Neutrophil (primary cell): Measurements from ENCODE around the gene ITPRIPL2.
A peak's percentile ranks its signal among the peaks of the same experiment; 100 is the strongest.

Source experiments
- H3K27ac ChIP-seq: fragments of 200-600 bp; sonication (generic); 2 replicates; pipeline ENCODE4 v1.5.1; 2016; ENCODE audit warnings: mild to moderate bottlenecking, moderate library complexity
- H3K27me3 ChIP-seq: fragments of 200-600 bp; sonication (generic); 2 replicates; pipeline ENCODE4 v1.6.0; 2016; ENCODE audit warnings: mild to moderate bottlenecking
- H3K36me3 ChIP-seq: fragments of 200-600 bp; sonication (generic); 2 replicates; pipeline ENCODE4 v1.5.1; 2017
- H3K4me1 ChIP-seq, 2 experiments: fragments of 200-600 bp in 1 of 2; sonication (generic) in 1 of 2; 1 replicate in 1 of 2; 2 replicates in 1 of 2; pipeline versions ENCODE4 v1.5.1 to v1.6.1; 2013 to 2016; ENCODE audit warnings: low read depth in 1 of 2, low read length in 1 of 2, mild to moderate bottlenecking in 1 of 2, moderate library complexity in 1 of 2; ENCODE audit not compliant: control insufficient read depth in 1 of 2, insufficient read depth in 1 of 2
- H3K4me3 ChIP-seq, 2 experiments: fragments of 200-600 bp in 1 of 2; sonication (generic) in 1 of 2; 1 replicate in 1 of 2; 2 replicates in 1 of 2; pipeline ENCODE4 v1.5.1; 2013 to 2016; ENCODE audit warnings: low read depth in 1 of 2, low read length in 1 of 2, mild to moderate bottlenecking in 1 of 2, moderate library complexity in 1 of 2
- H3K9me3 ChIP-seq: fragments of 200-600 bp; sonication (generic); 2 replicates; pipeline ENCODE4 v1.5.1; 2016
- CTCF ChIP-seq: fragments of 200-600 bp; sonication (generic); IDR thresholded peaks from 2 replicates; pipeline ENCODE4 v1.5.1; 2016; ENCODE audit warnings: antibody characterized with exemption

ITPRIPL2 gene

GRCh38 chr16:19071811-19072777 is 41.7 kb upstream of the ITPRIPL2 start:
- Histone ChIP-seq H3K27ac (peak overlapping the region; percentile 78), H3K9me3 (no peaks in the 10 kb centered on the region), H3K27me3 (no peaks in the 10 kb centered on the region), H3K4me3 (no peak overlapping the region), H3K4me1 (peaks cover 38 to 42% of the 10 kb centered on the region in 2 experiments), H3K36me3 (peaks cover 11% of the 10 kb centered on the region)
- TF ChIP-seq CTCF: peak; percentile 78

GRCh38 chr16:19073344-19073743 is 40.4 kb upstream of the ITPRIPL2 start:
- TF ChIP-seq CTCF: no peak
- Histone ChIP-seq H3K4me1 (peaks cover 34 to 38% of the 10 kb centered on the region in 2 experiments), H3K4me3 (peak overlapping the region; percentile 17 to 29), H3K27me3 (no peaks in the 10 kb centered on the region), H3K27ac (peak overlapping the region; percentile 78), H3K9me3 (no peaks in the 10 kb centered on the region), H3K36me3 (peaks cover 12% of the 10 kb centered on the region)

- no peaks in the 10 kb centered on the region for H3K27me3 ChIP-seq
- H3K27ac ChIP-seq: peak overlapping the region; percentile 78
- peaks cover 28 to 33% of the 10 kb centered on the region in 2 experiments for H3K4me1 ChIP-seq
- peak overlapping the region; percentile 17 to 29 for H3K4me3 ChIP-seq
- no peaks in the 10 kb centered on the region for H3K9me3 ChIP-seq
- H3K36me3 ChIP-seq: peaks cover 17% of the 10 kb centered on the region
- no peak for TF ChIP-seq CTCF
Observed at GRCh38 chr16:19073863-19074262, 39.9 kb upstream of the ITPRIPL2 start.

- no peak for TF ChIP-seq CTCF
- H3K27me3 ChIP-seq: no peaks in the 10 kb centered on the region
- no peak overlapping the region for H3K4me3 ChIP-seq
- no peak overlapping the region for H3K27ac ChIP-seq
- peaks cover 26 to 29% of the 10 kb centered on the region in 2 experiments for H3K4me1 ChIP-seq
- H3K9me3 ChIP-seq: no peaks in the 10 kb centered on the region
- H3K36me3 ChIP-seq: peaks cover 21% of the 10 kb centered on the region
Observed at GRCh38 chr16:19075511-19075910, 38.3 kb upstream of the ITPRIPL2 start.

- Histone ChIP-seq H3K27me3 (no peaks in the 10 kb centered on the region), H3K4me1 (peaks cover 15 to 18% of the 10 kb centered on the region in 2 experiments), H3K36me3 (peaks cover 21% of the 10 kb centered on the region), H3K27ac (no peak overlapping the region), H3K4me3 (no peak overlapping the region), H3K9me3 (no peaks in the 10 kb centered on the region)
- no peak for TF ChIP-seq CTCF
Observed at GRCh38 chr16:19077879-19078278, 35.9 kb upstream of the ITPRIPL2 start.
